SH-SY5Y (cell line): ENCODE results near the gene GNAL.

Experiments
- GATA2 ChIP-seq: IDR thresholded peaks from 2 replicates; pipeline ENCODE4 v1.6.1; 2011; ENCODE audit warnings: mild to moderate bottlenecking, low read depth, low read length
- GATA3 ChIP-seq: IDR thresholded peaks from 2 replicates; pipeline ENCODE4 v1.6.1; 2011; ENCODE audit warnings: low read depth, mild to moderate bottlenecking, low read length, moderate library complexity

DNA sequence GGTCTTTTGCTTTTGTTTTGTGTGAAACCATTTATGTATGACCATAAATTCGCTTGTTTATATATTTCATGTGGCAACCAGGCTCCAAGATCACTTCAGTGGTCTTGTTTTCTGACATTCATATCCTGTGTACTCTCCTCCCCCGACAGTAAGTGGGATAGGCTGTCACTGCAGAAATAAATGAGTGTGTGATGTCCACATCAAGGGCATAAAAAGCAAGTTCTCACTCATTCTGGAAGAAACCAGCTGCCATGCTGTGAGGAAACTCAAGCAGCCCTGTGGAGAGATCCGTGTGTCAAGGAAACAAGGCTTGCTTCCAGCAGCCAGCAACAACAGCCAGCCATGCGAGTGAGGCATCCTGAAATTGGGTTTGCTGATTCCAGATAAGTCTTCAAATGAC, 39.2 kb upstream of the GNAL start:
- TF ChIP-seq GATA2 (no peak), GATA3 (no peak)
